GM18526 (cell line): Measurements from ENCODE around the gene KCNMA1.

Source experiments
- POLR2A ChIP-seq: IDR thresholded peaks from 3 replicates; pipeline ENCODE4 v1.6.1; 2011; ENCODE audit not compliant: insufficient read length; ENCODE audit errors: extremely low read depth

Gene KCNMA1

DNA sequence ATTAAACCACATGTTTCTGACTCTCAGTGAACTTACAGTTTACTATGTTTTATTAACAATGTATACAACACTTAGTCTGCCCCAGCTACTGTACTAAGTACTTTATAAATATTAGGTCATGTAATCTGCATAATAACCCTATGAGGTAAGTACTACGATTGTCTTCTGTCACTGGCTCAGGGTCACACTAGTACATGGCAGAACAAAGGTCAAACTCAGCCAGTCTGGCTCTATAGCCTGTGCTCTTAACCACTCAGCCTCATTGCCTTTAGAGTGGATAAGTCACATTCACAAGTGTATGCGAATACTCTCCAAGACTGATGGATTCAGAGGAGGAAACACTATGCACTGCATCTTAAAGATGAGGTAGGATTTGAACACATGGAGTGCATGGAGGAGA, 252.3 kb downstream of the KCNMA1 start:
- TF ChIP-seq POLR2A = no peak

DNA sequence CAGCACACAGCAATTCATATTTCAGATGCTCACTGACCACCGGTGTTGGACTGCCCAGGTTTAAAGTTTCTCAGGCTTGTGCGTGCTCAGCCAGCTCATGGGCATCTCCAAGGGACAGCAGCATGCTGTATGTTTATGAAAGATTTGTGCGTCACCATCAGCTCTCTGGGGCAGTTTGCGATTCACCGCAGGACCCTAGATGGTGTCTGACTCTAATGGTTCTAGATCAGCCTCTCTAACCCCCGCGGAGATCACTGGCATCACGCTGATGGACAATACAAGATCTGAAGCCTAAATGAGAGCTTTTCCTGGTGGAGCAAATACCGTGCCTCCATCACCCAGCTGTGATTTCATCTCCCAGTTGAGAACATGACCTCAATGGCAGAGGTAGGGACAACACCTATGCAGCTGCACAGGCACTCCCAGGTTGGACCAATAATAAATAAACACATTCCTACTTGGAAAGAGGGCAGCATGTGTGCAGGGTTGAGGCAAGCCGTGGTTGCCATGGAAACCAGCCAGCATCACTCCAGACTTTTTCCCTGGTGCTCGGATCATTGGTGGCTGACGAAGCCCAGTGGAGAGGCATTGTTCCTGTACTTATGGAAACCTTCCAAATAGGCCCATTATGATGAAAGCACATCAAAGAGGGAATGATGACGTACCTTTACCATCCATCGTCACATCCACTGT, 253.6 kb downstream of the KCNMA1 start:
- TF ChIP-seq POLR2A = no peak

DNA sequence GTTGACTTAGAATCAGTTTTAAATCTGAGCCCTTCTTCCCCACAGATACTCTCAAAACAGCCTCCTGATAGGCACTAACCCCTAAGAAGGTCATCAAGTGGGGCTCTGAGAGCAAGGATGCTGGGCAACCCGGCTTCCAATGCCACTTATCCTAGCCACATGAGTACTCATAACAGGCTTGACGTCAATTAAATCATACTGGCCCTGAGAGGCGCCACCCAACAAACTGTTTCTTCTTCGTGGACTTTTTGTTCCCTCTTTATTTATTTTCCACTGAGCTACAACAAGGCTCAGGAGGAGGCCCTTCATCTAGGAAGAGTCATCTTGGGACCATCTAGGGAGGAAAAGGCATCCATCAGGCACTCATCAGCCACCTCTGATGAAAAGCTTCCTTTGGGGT, 255.9 kb downstream of the KCNMA1 start:
- no peak for TF ChIP-seq POLR2A

DNA sequence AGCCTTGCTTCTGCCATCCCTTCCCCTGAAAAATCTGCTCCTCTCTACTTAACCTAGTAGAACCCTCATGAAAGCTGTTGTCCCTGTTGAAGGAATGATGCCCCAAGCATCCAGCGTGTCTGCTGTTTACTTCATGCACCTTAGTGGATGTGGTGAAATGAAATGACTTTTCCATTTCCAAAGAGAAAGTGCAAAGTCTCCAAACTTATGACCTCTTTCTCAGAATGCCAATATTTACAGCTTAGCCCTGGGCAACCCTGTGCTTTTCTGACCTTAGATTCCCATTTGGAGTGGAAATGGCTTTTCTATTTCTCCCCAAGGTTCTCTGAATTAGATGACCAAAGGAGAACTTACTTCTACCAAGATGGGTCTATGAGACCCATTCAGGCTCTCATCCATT, 256.9 kb downstream of the KCNMA1 start:
- no peak for TF ChIP-seq POLR2A

GRCh38 chr10:77380191-77380590, 257.4 kb downstream of the KCNMA1 start:
- no peak for TF ChIP-seq POLR2A

DNA sequence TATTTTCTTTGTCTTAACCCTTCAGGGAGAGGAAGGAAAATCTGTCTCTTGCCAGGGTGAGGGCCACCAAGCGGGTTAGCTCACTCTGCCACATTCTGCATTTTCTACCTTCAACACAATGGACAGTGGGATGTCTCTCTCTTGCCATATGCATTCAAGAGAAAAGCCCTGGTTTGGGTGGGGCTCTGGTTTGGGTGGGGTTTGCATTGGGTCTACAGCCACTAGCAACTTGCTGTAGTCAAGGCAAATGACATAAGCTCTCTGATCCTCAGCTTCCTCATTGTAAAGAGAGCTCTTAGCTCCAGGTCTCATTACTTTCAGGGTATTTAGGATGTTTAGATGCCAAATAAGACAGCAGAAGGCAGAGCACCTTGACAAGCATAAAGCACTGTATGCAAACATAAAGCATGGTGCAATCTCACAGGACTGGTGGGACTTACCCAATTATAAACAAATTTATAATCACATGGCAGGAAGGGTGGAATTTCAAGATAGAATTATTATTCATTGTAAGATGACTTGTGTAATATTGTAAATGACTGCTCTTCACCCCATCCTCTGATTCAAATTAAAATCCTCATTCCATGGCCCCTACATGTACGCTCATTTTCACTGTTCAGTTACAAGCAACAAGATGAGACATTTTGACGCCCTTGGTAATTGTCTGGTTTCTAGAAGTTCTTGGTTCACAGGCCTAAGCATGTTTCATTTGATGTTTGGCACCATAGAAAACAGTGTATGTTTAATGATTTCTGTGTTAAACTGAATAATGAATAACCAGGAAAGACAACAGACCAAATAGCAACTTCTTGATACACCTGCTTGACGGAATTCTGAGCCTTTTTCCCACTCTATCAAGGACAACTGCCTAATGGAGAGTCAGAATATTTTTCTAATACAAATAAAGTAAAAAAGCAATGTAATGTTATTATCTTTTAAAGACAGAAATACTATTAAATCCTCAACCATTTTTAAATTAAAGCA, 258.9 kb downstream of the KCNMA1 start:
- no peak for TF ChIP-seq POLR2A

DNA sequence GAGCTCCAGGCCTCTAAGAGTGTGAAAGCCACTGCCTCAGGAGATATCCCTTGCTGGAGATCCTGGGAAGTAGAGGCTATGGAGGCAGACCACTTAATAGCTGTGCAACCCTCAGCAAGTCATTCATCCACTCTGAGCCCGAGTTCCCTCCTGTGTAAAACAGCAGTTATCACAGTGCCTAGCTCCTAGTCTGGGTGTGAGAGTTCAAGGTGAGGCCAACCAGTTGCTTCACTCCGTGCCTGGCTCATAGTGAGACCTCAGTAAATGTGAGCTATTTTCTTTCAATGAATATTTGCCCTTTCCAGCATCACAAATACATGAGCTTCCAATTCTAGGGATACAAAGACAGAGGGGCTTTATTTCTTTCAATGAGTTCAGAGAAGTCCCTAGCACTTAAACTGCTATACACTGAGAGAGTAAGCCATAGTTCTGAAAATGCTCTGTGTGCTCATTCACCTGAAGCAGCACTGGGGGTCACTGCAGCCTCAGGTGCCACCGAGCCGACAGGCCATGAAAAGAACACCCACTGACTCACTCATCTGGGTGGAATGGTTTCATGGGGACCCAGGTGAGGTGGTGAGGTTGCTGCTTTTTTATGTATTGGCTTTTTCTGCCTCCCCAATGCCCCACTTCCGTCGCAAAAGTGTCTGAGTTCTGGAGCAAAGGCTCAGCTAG, 259.8 kb downstream of the KCNMA1 start:
- TF ChIP-seq POLR2A = no peak

DNA sequence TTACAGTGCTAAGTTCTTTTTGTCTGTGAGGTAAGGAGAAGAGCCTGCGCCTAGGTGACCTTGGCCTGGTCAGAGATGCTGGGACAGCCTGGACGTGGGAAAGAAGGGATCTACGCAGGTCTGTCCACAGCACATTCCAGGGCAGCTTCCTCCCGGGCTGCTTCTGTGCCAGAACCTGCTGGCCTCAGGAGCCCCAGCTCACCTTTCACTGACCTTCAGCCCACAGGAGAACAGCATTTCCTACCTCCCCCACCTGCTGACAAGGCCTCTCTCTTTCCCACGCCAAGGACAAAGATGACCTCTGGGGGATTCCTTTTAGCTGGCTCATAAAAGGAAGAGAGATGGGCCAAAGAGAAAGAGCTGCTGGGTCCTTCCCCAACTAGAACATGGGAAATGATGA, 260.6 kb downstream of the KCNMA1 start:
- no peak for TF ChIP-seq POLR2A

DNA sequence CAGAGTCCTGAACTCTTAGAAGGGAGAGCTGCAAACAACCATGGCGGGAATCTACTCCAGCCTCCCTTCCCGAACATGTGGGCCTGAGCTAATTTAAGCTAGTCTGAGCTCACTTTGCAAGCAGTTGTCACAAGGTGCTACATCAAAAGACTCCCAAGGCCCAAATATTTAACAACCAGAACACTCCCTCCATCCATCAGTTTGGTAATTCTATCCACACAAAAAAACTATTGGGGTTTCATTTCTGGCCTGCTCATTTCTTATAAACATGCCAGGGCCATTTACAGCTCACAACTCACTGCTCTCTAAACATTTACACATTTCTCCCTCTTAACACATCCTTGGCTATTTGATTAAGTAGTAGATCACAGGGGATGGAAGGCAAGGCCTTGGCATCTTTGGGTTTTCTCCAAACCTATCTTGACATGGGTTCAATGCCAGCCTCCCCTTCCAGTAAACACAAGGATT, 263.4 kb downstream of the KCNMA1 start:
- no peak for TF ChIP-seq POLR2A

GRCh38 chr10:77371848-77372799, 265.5 kb downstream of the KCNMA1 start:
- TF ChIP-seq POLR2A = no peak

- no peak for TF ChIP-seq POLR2A
Measured at GRCh38 chr10:77371421-77371820, 266.2 kb downstream of the KCNMA1 start.

DNA sequence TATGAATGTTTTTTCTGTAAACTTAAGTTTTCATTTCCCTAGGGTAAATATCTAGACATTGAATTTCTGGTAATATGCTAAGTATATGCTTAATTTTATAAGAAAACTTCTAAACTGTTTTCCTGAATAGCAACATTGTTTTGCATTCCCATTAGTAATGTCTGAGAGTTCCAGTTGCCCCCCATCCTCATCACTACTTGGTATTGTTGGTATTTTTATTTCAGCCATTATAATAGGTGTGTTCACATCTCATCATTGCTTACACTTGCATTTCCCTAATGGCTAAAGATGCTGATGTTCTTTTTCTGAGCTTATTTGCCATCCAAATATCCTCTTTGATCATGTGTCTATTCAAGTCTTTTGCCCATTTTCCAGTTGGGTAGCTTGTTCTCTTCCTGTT, 269.6 kb downstream of the KCNMA1 start:
- no peak for TF ChIP-seq POLR2A

DNA sequence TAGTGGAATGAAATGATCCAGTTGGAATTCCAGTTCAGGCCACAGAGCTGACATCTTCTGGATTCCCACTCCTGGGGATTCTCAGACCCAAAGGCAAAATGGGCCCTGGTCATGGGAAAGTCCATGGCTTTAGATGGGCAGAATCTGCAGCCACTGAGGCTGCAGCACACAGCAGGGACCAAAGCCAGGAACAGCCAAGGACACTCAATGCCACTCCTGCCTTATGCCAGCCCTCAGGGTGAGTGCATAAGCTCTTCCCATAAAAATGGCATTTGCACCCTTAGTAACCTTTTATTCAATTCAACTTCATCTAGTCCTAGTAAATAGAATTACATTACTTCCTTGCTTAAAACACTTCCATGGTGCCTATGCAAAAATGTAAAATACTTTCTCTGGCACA, 274.4 kb downstream of the KCNMA1 start:
- TF ChIP-seq POLR2A = no peak

GRCh38 chr10:77361831-77362230, 275.8 kb downstream of the KCNMA1 start:
- no peak for TF ChIP-seq POLR2A

GRCh38 chr10:77361426-77361825, 276.2 kb downstream of the KCNMA1 start:
- no peak for TF ChIP-seq POLR2A

DNA sequence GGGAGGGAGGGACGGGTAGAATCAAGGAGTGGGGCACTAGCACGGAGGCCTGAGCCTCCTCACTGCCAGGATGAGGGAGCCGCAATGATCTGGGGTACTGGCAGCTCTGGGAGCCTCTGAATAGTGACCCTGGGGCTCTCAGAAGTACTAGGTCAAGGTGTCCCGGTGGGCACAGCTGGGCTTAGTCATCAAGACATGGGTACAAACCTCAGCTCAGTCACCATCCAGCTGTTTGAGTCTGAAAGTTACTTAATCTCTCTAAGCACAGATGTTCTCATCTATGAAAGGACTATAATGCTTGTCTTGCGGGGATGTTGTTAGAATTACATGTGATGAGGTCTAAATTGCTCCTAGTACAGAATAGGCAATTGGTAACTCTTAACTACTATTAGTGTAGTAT, 276.8 kb downstream of the KCNMA1 start:
- TF ChIP-seq POLR2A = no peak
